H9 (cell line): ENCODE data around the gene ATP1A4. TPM values are rescaled to one million over a fixed set of nuclear protein-coding genes. Genes with fewer than 3 reads are reported as not detected.

Experiments used
- DNase-seq: peaks from one replicate; pipeline ENCODE4 v3.0.0-alpha.2; 2017
- H2AFZ ChIP-seq: one replicate; pipeline ENCODE4 v1.6.1; 2013; ENCODE audit warnings: mild to moderate bottlenecking, low read length, control low read depth, moderate library complexity
- H2AK5ac ChIP-seq: 2 replicates; pipeline ENCODE4 v1.6.1; 2013; ENCODE audit warnings: low read length, control low read depth, mixed read lengths; ENCODE audit not compliant: insufficient read length
- H2BK120ac ChIP-seq: one replicate; pipeline ENCODE4 v1.6.1; 2013; ENCODE audit warnings: low read depth, mild to moderate bottlenecking, low read length, control low read depth, inconsistent platforms; ENCODE audit not compliant: poor library complexity, severe bottlenecking
- H2BK12ac ChIP-seq: 2 replicates; pipeline ENCODE4 v1.6.1; 2013; ENCODE audit warnings: low read length, control low read depth, mixed read lengths, low read depth; ENCODE audit not compliant: insufficient read length
- H2BK15ac ChIP-seq: 2 replicates; pipeline ENCODE4 v1.6.1; 2013; ENCODE audit warnings: low read depth, low read length, control low read depth
- H2BK20ac ChIP-seq: one replicate; pipeline ENCODE4 v1.6.1; 2013; ENCODE audit warnings: low read depth, mild to moderate bottlenecking, low read length, control low read depth, inconsistent platforms; ENCODE audit not compliant: poor library complexity, severe bottlenecking
- H2BK5ac ChIP-seq: 2 replicates; pipeline ENCODE4 v1.6.1; 2013; ENCODE audit warnings: low read length, control low read depth, mixed read lengths; ENCODE audit not compliant: insufficient read length
- H3K14ac ChIP-seq: 2 replicates; pipeline ENCODE4 v1.6.1; 2013; ENCODE audit warnings: low read length, control low read depth; ENCODE audit not compliant: insufficient read depth
- H3K18ac ChIP-seq: 2 replicates; pipeline ENCODE4 v1.6.1; 2013; ENCODE audit warnings: low read depth, mild to moderate bottlenecking, mixed read lengths, low read length, control low read depth; ENCODE audit not compliant: insufficient read length
- H3K23ac ChIP-seq: 2 replicates; pipeline ENCODE4 v1.6.1; 2013; ENCODE audit warnings: low read length, control low read depth, mixed read lengths, low read depth; ENCODE audit not compliant: insufficient read length
- H3K23me2 ChIP-seq: 2 replicates; pipeline ENCODE4 v1.6.1; 2013; ENCODE audit warnings: low read depth, mild to moderate bottlenecking, mixed read lengths, low read length, control low read depth; ENCODE audit not compliant: insufficient read length, poor library complexity, severe bottlenecking
- H3K27ac ChIP-seq: 2 replicates; pipeline ENCODE4 v1.5.1; 2013; ENCODE audit warnings: low read length, control low read depth, mixed read lengths, low read depth; ENCODE audit not compliant: insufficient read length
- H3K27me3 ChIP-seq: 2 replicates; pipeline ENCODE4 v1.6.1; 2013; ENCODE audit warnings: low read length, control low read depth, inconsistent platforms; ENCODE audit not compliant: insufficient read depth
- H3K4ac ChIP-seq: 2 replicates; pipeline ENCODE4 v1.6.1; 2013; ENCODE audit warnings: low read depth, mild to moderate bottlenecking, control low read depth, inconsistent platforms, low read length, moderate library complexity
- H3K4me1 ChIP-seq: 2 replicates; pipeline ENCODE4 v1.6.1; 2013; ENCODE audit warnings: low read length, control low read depth, inconsistent platforms; ENCODE audit not compliant: insufficient read depth
- H3K4me2 ChIP-seq: 2 replicates; pipeline ENCODE4 v1.6.1; 2013; ENCODE audit warnings: low read length, control low read depth, mixed read lengths; ENCODE audit not compliant: insufficient read length, insufficient read depth
- H3K56ac ChIP-seq: 2 replicates; pipeline ENCODE4 v1.6.1; 2013; ENCODE audit warnings: low read depth, mild to moderate bottlenecking, mixed read lengths, low read length, control low read depth; ENCODE audit not compliant: insufficient read length
- H3K79me1 ChIP-seq: 2 replicates; pipeline ENCODE4 v1.6.1; 2013; ENCODE audit warnings: low read depth, mild to moderate bottlenecking, moderate library complexity, low read length, control low read depth, inconsistent platforms; ENCODE audit not compliant: insufficient read depth, poor library complexity, severe bottlenecking
- H3K79me2 ChIP-seq: 2 replicates; pipeline ENCODE4 v1.6.1; 2013; ENCODE audit warnings: low read length, control low read depth, inconsistent platforms; ENCODE audit not compliant: insufficient read depth
- H3K9ac ChIP-seq: 2 replicates; pipeline ENCODE4 v1.6.1; 2013; ENCODE audit warnings: low read length, control low read depth, mixed read lengths; ENCODE audit not compliant: insufficient read length; ENCODE audit errors: extremely low read depth
- H3K9me3 ChIP-seq: one replicate; pipeline ENCODE4 v1.6.1; 2013; ENCODE audit warnings: low read depth, low read length, inconsistent platforms; ENCODE audit not compliant: control insufficient read depth
- H3T11ph ChIP-seq: one replicate; pipeline ENCODE4 v1.6.1; 2013; ENCODE audit warnings: mild to moderate bottlenecking, low read length, control low read depth, inconsistent platforms
- H4K20me1 ChIP-seq: one replicate; pipeline ENCODE4 v1.6.1; 2013; ENCODE audit not compliant: control insufficient read depth, insufficient read length, insufficient read depth
- H4K5ac ChIP-seq: 2 replicates; pipeline ENCODE4 v1.6.1; 2013; ENCODE audit warnings: low read depth, mild to moderate bottlenecking, mixed read lengths, low read length, control low read depth; ENCODE audit not compliant: insufficient read length
- H4K8ac ChIP-seq: replicated peaks from 2 replicates; pipeline ENCODE4 v1.6.1; 2013; ENCODE audit warnings: low read length, control low read depth, mixed read lengths, low read depth; ENCODE audit not compliant: insufficient read length
- H4K91ac ChIP-seq: 2 replicates; pipeline ENCODE4 v1.6.1; 2013; ENCODE audit warnings: low read depth, mild to moderate bottlenecking, moderate library complexity, mixed read lengths, low read length, control low read depth; ENCODE audit not compliant: insufficient read length
- H3K27ac Mint-ChIP-seq, 3 experiments: 2 replicates in 2 of 3; 3 replicates in 1 of 3; pipeline ENCODE4 v1.8.0; 2020 to 2021; ENCODE audit warnings: mixed read lengths in 3 of 3, mild to moderate bottlenecking in 1 of 3, moderate library complexity in 1 of 3
- H3K27me3 Mint-ChIP-seq: 2 replicates; pipeline ENCODE4 v1.8.0; 2021; ENCODE audit warnings: low read depth, mild to moderate bottlenecking, moderate library complexity, mixed read lengths
- H3K36me3 Mint-ChIP-seq, 3 experiments: 2 replicates in 2 of 3; 3 replicates in 1 of 3; pipeline ENCODE4 v1.8.0; 2020 to 2021; ENCODE audit warnings: low read depth in 3 of 3, mixed read lengths in 3 of 3; ENCODE audit not compliant: insufficient read depth in 1 of 3
- H3K4me1 Mint-ChIP-seq, 2 experiments: 2 replicates each; pipeline ENCODE4 v1.8.0; 2020; ENCODE audit warnings: mixed read lengths in 2 of 2
- H3K4me3 Mint-ChIP-seq, 2 experiments: 2 replicates in 1 of 2; 3 replicates in 1 of 2; pipeline ENCODE4 v1.8.0; 2020 to 2021; ENCODE audit warnings: mild to moderate bottlenecking in 2 of 2, mixed read lengths in 2 of 2, moderate library complexity in 1 of 2
- H3K9me3 Mint-ChIP-seq, 2 experiments: 2 replicates in 1 of 2; 3 replicates in 1 of 2; pipeline ENCODE4 v1.8.0; 2020; ENCODE audit warnings: mild to moderate bottlenecking in 2 of 2, mixed read lengths in 2 of 2, moderate library complexity in 1 of 2
- CTCF ChIP-seq: fragments of 200-600 bp; sonication (generic); conservative IDR thresholded peaks from 3 replicates; pipeline ENCODE4 v1.8.0; 2021; ENCODE audit warnings: antibody characterized with exemption, mild to moderate bottlenecking
- WGBS: extraction: QIAGEN DNeasy Blood & Tissue Kit; methylation state at CpG from one replicate; pipeline ENCODE4 v1.1.7; 2013; ENCODE audit warnings: missing lambda C conversion rate, low lambda C conversion rate, mixed read lengths; ENCODE audit not compliant: insufficient read length; ENCODE audit errors: extremely low coverage; 5-methylcytosine and 5-hydroxymethylcytosine counted together
- total RNA-seq: library from RNA; stranded (reverse); gene quantifications from 2 replicates; pipeline ENCODE4 v1.2.1, GENCODE V29; 2021

The ATP1A4 gene
- total RNA-seq, 1 experiment from 2014 or later: 0.20 TPM

DNA sequence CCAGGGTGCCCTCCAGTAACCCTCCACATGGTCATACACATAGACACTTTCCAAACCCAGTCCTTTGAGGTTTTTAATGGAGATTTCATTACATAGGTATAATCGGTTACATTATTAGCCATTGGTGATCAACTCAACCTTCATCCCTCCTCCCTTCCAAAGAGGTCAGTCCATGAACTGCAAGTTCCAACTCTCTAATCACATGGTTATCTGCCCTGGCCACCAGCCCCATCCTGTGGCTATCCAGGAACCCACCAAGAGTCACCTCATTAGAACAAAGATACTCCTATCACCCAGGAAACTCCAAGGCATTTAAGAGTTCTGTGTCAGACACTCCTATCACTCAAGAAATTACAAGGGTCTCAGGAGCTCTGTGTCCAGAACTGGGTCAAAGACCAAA is 12.2 kb downstream of the ATP1A4 start:
- Histone ChIP-seq H3K23ac (no peak overlapping the region), H3K56ac (no peak overlapping the region), H2BK20ac (no peak overlapping the region), H3K14ac (no peak overlapping the region), H4K20me1 (no peaks in the 10 kb centered on the region), H2BK5ac (no peak overlapping the region), H2BK15ac (no peak overlapping the region), H3K9ac (no peak overlapping the region), H2AK5ac (no peak overlapping the region), H3K9me3 (no peaks in the 10 kb centered on the region), H3K27me3 (no peaks in the 10 kb centered on the region), H3K79me2 (no peaks in the 10 kb centered on the region), H3T11ph (no peak overlapping the region), H3K27ac (no peak overlapping the region), H3K4me2 (no peak overlapping the region), H2AFZ (no peak overlapping the region), H4K8ac (no peak overlapping the region), H2BK120ac (no peak overlapping the region), H3K18ac (no peak overlapping the region), H3K4ac (no peak overlapping the region), H2BK12ac (no peak overlapping the region), H3K79me1 (no peaks in the 10 kb centered on the region), H4K91ac (no peak overlapping the region), H3K4me1 (peaks cover 6% of the 10 kb centered on the region; the same call in 1 of the 2 replicates), H4K5ac (no peak overlapping the region), H3K23me2 (no peaks in the 10 kb centered on the region)
- H3K4me3 Mint-ChIP-seq: no peak overlapping the region
- DNase-seq: no peak
- H3K9me3 Mint-ChIP-seq: no peaks in the 10 kb centered on the region; a peak in 1 of 5 replicates
- H3K36me3 Mint-ChIP-seq: no peaks in the 10 kb centered on the region
- peak; percentile 46; the same call in 2 of the 3 replicates for TF ChIP-seq CTCF
- no CpG with 5 or more reads among the region's 1 CpG for WGBS
- peaks cover 32% of the 10 kb centered on the region for H3K27me3 Mint-ChIP-seq
- H3K4me1 Mint-ChIP-seq: peaks cover 16 to 29% of the 10 kb centered on the region in 2 experiments
- H3K27ac Mint-ChIP-seq: no peak overlapping the region
